GM18499 (cell line): ENCODE data around the gene SUPT20HL1.

Experiments
- ATAC-seq: cut with Tn5 transposase; IDR thresholded peaks from one replicate; pipeline ENCODE4 v1.9.1; 2021; ENCODE audit warnings: moderate number of reproducible peaks; ENCODE audit not compliant: insufficient read depth, unreplicated experiment

Gene SUPT20HL1

GRCh38 chrX:24392709-24393108, 32.3 kb downstream of the SUPT20HL1 start:
- no peak for ATAC-seq

DNA sequence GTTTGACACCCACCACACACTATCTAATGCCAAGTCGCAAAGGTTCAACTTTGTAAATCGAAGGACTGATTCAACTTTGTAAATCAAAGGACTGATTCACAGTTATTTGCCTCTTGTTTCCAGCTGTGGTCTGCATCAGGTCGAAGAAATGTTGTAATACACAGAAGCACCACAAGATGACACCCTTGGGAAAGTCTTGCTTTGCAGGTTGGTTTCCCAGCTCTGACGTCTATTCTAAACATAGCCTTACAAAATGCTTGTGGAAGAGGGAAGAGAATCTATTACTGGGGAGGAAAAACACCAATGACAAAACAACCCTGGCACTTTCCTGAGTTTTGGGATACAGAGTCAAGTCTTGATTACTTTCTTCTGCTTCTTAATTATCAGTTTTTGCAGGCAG, 35.3 kb downstream of the SUPT20HL1 start:
- ATAC-seq: peak; percentile 74

GRCh38 chrX:24396236-24396930, 35.9 kb downstream of the SUPT20HL1 start:
- ATAC-seq: no peak

DNA sequence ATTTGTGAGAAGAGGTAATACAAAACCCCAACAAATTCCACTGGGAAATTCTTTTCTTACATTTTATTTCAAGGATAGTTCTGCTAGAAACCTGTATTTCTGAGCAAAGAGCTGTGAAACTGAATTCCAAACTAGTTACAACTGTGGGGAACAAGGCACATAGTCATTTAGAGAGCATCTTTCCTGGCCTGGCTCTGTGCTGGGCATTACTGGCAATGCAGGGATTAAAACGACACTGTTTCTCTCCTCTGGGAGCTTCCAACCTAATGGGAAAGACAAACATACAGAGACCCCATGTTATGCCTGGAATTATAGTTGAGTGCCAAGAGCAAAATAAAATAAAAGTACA, 36.5 kb downstream of the SUPT20HL1 start:
- ATAC-seq: no peak

DNA sequence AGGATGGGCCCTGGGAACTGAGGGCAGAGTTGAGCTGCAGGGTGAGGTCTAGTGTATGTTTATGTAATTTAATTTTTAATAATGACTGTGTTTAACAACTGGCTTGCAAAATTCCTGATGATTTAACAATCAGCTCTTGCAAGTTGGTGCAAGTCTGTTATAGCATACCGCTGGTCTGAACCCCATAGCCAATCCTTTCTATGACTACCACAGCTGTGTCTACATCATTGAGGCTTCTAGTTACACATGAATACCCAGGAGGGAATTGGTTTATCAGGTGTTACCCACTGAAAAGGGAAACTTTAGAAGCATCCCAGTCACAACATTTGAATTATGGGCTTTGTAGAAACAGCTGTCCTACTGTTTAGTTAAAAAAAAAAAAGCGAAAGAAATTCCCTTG, 38.3 kb downstream of the SUPT20HL1 start:
- ATAC-seq: no peak

- no peak for ATAC-seq
Observed at GRCh38 chrX:24399550-24399949, 39.1 kb downstream of the SUPT20HL1 start.

GRCh38 chrX:24405959-24406358, 45.5 kb downstream of the SUPT20HL1 start:
- ATAC-seq: no peak
